CD1c-positive myeloid dendritic cell (primary cell): ENCODE measurements around the gene PIGBOS1.
A peak's percentile ranks its signal among the peaks of the same experiment; 100 is the strongest.

ENCODE experiments used
- DNase-seq: peaks from one replicate; pipeline ENCODE4 v3.0.0-alpha.2; 2016; ENCODE audit errors: extremely low spot score

Gene PIGBOS1

GRCh38 chr15:55267401-55268175 is 51.3 kb downstream of the PIGBOS1 start:
- peak; percentile 78 for DNase-seq
